ENCODE results near the gene CLC.

DNA sequence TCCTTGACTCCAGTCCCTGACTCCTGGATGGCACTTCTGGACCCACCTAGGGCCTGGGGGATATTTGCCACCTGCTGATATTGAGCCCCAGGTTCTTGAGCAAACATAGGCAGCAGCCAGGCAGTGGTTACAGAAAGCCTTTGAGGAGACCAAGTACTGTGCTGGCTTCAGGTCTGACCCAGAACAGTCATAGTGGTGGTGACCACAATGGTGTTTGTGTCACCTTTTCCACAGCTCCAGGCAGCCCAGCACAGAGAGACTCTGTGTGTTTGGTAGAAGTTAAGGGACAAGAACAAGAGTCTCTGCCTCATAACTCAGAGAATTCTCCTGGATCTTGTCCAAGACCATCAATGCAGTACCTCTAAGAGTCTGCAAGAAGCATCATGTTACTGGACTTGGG, 14.6 kb upstream of the CLC start:
- TF ChIP-seq, protein P1, sequence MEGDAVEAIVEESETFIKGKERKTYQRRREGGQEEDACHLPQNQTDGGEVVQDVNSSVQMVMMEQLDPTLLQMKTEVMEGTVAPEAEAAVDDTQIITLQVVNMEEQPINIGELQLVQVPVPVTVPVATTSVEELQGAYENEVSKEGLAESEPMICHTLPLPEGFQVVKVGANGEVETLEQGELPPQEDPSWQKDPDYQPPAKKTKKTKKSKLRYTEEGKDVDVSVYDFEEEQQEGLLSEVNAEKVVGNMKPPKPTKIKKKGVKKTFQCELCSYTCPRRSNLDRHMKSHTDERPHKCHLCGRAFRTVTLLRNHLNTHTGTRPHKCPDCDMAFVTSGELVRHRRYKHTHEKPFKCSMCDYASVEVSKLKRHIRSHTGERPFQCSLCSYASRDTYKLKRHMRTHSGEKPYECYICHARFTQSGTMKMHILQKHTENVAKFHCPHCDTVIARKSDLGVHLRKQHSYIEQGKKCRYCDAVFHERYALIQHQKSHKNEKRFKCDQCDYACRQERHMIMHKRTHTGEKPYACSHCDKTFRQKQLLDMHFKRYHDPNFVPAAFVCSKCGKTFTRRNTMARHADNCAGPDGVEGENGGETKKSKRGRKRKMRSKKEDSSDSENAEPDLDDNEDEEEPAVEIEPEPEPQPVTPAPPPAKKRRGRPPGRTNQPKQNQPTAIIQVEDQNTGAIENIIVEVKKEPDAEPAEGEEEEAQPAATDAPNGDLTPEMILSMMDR (conservative IDR thresholded peaks at IDR 0.05; ENCODE audit: low read length): no peak
- TF ChIP-seq EZH2phosphoT487 (IDR thresholded peaks at IDR 0.05; ENCODE audit: borderline replicate concordance, low read depth, low read length): no peak

Data from OCI-LY7 (cell line).